Progenitor cell of endocrine pancreas (in vitro differentiated cells): ENCODE data around the gene CPNE4. TPM values are rescaled to one million over a fixed set of nuclear protein-coding genes. Genes with fewer than 3 reads are reported as not detected.
A peak's percentile ranks its signal among the peaks of the same experiment; 100 is the strongest.

Experiments used
- DNase-seq: peaks from one replicate; pipeline ENCODE4 v3.0.0; 2021; ENCODE audit warnings: low spot score; ENCODE audit not compliant: unreplicated experiment
- H3K27ac Mint-ChIP-seq: 2 replicates; pipeline ENCODE4 v1.8.0; 2021; ENCODE audit warnings: mild to moderate bottlenecking, moderate library complexity, mixed read lengths
- H3K27me3 Mint-ChIP-seq: 2 replicates; pipeline ENCODE4 v1.8.0; 2021; ENCODE audit warnings: mixed read lengths
- H3K36me3 Mint-ChIP-seq: 2 replicates; pipeline ENCODE4 v1.8.0; 2022; ENCODE audit warnings: mixed read lengths; ENCODE audit not compliant: insufficient read depth
- H3K4me1 Mint-ChIP-seq: 2 replicates; pipeline ENCODE4 v1.8.0; 2021; ENCODE audit warnings: low read depth, mixed read lengths
- H3K4me3 Mint-ChIP-seq: 2 replicates; pipeline ENCODE4 v1.8.0; 2021; ENCODE audit warnings: low read depth, mild to moderate bottlenecking, moderate library complexity, mixed read lengths
- H3K9me3 Mint-ChIP-seq: 2 replicates; pipeline ENCODE4 v1.8.0; 2021; ENCODE audit warnings: low read depth, mixed read lengths
- CTCF ChIP-seq: fragments of 200-600 bp; sonication (generic); IDR thresholded peaks from one replicate; pipeline ENCODE4 v1.5.0; 2021; ENCODE audit warnings: antibody characterized with exemption, mild to moderate bottlenecking; ENCODE audit not compliant: unreplicated experiment
- long read RNA-seq: library from polyadenylated mRNA; unstranded; transcript quantifications from one replicate; pipeline ENCODE4 v2.0.0, GENCODE V29; 2020
- total RNA-seq: library from RNA; stranded (reverse); gene quantifications from 2 replicates; pipeline ENCODE4 v1.2.1, GENCODE V29; 2021

CPNE4 gene
- total RNA-seq, result 4.6 and 5.5 TPM in 2 replicates
- long read RNA-seq, full-length matches to known transcripts, result 3 of 14 reads
- long read RNA-seq, partial matches to known transcripts, result 5 of 14 reads
- long read RNA-seq, other reads (novel, unspliced or antisense), result 6 of 14 reads

- peak; percentile 91 for DNase-seq
- Mint-ChIP-seq H3K36me3 (no peaks in the 10 kb centered on the region), H3K27me3 (peaks cover 69% of the 10 kb centered on the region), H3K9me3 (no peaks in the 10 kb centered on the region), H3K4me1 (peaks cover 5% of the 10 kb centered on the region), H3K27ac (no peak within 1 kb of the TSS), H3K4me3 (peak within 1 kb of the TSS; percentile 63)
- TF ChIP-seq CTCF, result peak; percentile 97
Observed at GRCh38 chr3:132034486-132035464, at the start of gene CPNE4. TSS of gene CPNE4 (minus strand) at chr3:132035014.

DNA sequence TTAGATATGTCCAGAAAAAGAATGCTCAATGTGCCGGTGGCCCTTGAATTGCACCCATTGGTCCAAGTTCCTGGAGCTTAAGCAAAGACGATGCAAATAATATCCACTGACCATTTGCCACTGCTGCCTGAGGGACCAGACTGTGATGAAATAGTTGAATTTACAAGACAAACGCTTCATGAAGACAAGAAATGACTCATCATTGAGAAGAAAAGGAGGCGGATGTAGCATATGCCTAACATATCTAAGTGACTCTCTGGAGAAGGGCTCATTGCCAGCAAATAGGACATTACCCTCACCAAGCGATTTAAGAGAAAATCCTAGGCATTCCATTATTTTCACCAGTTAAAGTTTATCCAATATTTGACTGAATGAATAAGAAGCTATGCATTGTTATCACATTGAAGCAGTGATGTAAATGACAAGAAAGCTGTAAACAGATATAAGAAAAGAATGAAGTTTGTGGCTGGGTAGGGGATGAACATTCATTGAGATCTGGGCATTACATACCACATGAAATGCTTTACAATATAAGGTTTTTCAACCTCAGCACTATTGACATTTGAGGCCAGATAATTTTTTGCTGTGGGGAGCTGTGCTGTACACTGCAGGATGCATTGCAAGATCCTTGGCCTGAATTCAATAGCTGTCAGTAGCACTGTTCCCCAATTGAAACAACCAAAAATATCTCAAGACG lies 48.9 kb upstream of the CPNE4 start:
- DNase-seq, result no peak
- no peak overlapping the region for H3K27ac Mint-ChIP-seq
- H3K36me3 Mint-ChIP-seq, result no peaks in the 10 kb centered on the region
- peaks cover 2% of the 10 kb centered on the region for H3K4me1 Mint-ChIP-seq
- no peak overlapping the region for H3K4me3 Mint-ChIP-seq
- no peaks in the 10 kb centered on the region for H3K27me3 Mint-ChIP-seq
- TF ChIP-seq CTCF, result no peak
- H3K9me3 Mint-ChIP-seq, result no peaks in the 10 kb centered on the region

DNA sequence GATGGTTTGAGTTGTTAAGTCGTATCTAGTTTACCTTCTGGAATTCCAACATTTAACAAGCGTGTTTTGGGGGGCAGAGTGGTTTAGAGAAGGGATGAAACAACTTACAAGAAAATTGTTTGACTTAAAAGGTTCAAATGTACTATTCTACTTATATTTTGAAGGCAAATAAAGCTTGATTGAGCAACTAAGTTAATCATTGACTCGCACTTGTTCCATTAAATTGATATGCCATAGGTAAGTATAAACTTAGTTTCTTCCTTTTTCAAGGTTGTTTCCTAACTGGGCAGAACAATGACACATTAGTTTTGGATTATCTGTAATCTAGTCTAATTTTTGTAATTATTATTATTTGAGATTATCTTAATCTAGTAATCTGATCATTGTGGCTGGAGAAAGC lies 48.3 kb upstream of the CPNE4 start:
- Mint-ChIP-seq H3K4me3 (no peak overlapping the region), H3K36me3 (no peaks in the 10 kb centered on the region), H3K9me3 (no peaks in the 10 kb centered on the region), H3K4me1 (peaks cover 2% of the 10 kb centered on the region), H3K27ac (no peak overlapping the region), H3K27me3 (no peaks in the 10 kb centered on the region)
- TF ChIP-seq CTCF, result no peak
- no peak for DNase-seq

DNA sequence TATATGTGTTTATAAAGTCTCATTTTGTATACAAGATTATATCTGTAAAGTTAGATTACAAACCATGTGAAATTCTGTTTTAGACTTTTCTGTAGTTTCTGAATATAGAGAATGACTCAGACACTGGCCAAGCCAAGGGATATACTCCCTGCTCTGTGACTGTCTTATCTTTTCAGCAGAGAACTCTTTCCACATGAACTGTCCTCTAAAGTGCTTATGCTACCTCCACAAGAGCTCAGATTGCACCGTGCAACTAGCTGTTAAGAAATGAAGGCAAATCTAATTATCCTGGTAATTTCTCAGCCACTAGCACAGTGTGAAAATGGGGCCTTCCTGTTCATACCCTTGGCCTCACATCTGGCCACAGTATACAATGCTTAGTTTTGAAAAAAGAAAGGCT lies 44.3 kb upstream of the CPNE4 start:
- H3K4me1 Mint-ChIP-seq, result peaks cover 2% of the 10 kb centered on the region
- no peak for DNase-seq
- no peak overlapping the region for H3K27ac Mint-ChIP-seq
- H3K4me3 Mint-ChIP-seq, result no peak overlapping the region
- H3K9me3 Mint-ChIP-seq, result no peaks in the 10 kb centered on the region
- H3K36me3 Mint-ChIP-seq, result no peaks in the 10 kb centered on the region
- no peak for TF ChIP-seq CTCF
- H3K27me3 Mint-ChIP-seq, result no peaks in the 10 kb centered on the region

GRCh38 chr3:132073771-132074170 lies 39.0 kb upstream of the CPNE4 start:
- Mint-ChIP-seq H3K4me3 (no peak overlapping the region), H3K27ac (no peak overlapping the region), H3K9me3 (no peaks in the 10 kb centered on the region), H3K27me3 (no peaks in the 10 kb centered on the region), H3K36me3 (no peaks in the 10 kb centered on the region), H3K4me1 (peaks cover 5% of the 10 kb centered on the region)
- no peak for DNase-seq
- no peak for TF ChIP-seq CTCF
